K562 (cell line): ENCODE data around the gene C19orf12. TPM values are rescaled to one million over a fixed set of nuclear protein-coding genes. Genes with fewer than 3 reads are reported as not detected.

ENCODE experiments used
- BRD9 ChIP-seq: fragments of 450-650 bp; IDR thresholded peaks from 2 replicates; pipeline ENCODE4 v1.6.1; 2018; ENCODE audit warnings: low read depth; ENCODE audit not compliant: partially characterized antibody
- CBFA2T3 ChIP-seq: fragments of 450-650 bp; IDR thresholded peaks from 2 replicates; pipeline ENCODE4 v1.6.1; 2017
- CBX3 ChIP-seq, 2 experiments: IDR thresholded peaks; 1 replicate in 1 of 2; 2 replicates in 1 of 2; pipeline ENCODE4 v1.6.1; 2012; ENCODE audit warnings: inconsistent platforms in 2 of 2, low read length in 2 of 2, borderline replicate concordance in 1 of 2, control low read depth in 1 of 2
- KLF1 ChIP-seq: fragments of 450-650 bp; IDR thresholded peaks from 2 replicates; pipeline ENCODE4 v1.6.1; 2016; ENCODE audit warnings: missing genetic modification characterization, missing compliant biosample characterization
- TAF15 ChIP-seq: fragments of 200-400 bp; formaldehyde crosslinking; IDR thresholded peaks from 2 replicates; pipeline ENCODE4 v1.6.1; 2017; ENCODE audit warnings: mild to moderate bottlenecking, low read depth, low read length, moderate library complexity
- U2AF1 ChIP-seq: fragments of 200-400 bp; formaldehyde crosslinking; optimal IDR thresholded peaks from 2 replicates; pipeline ENCODE3; 2017; ENCODE audit warnings: mild to moderate bottlenecking, low read depth, low read length, moderate library complexity
- YY1 ChIP-seq, 3 experiments: IDR thresholded peaks; 2 replicates each; pipeline ENCODE4 v1.6.1; 2011; ENCODE audit warnings: low read length in 2 of 3, mild to moderate bottlenecking in 2 of 3, moderate library complexity in 2 of 3, borderline replicate concordance in 1 of 3, control low read depth in 1 of 3, low read depth in 1 of 3; ENCODE audit not compliant: insufficient read depth in 3 of 3, insufficient replicate concordance in 2 of 3, control insufficient read depth in 1 of 3, insufficient read length in 1 of 3; ENCODE audit errors: extremely low read depth in 1 of 3
- ZC3H11A ChIP-seq: IDR thresholded peaks from 2 replicates; pipeline ENCODE4 v1.6.1; 2012; ENCODE audit warnings: low read depth, low read length, improper control_type of control experiment
- ZNF121 ChIP-seq: sonication (generic); formaldehyde crosslinking; conservative IDR thresholded peaks from 2 replicates; pipeline ENCODE4 v1.8.0; 2022; ENCODE audit warnings: missing genetic modification reagents
- ZNF174 ChIP-seq: fragments of 250-450 bp; sonication (Bioruptor Pico); IDR thresholded peaks from 2 replicates; pipeline ENCODE4 v1.4.0; 2020; ENCODE audit warnings: mild to moderate bottlenecking
- polyA plus RNA-seq, 8 experiments: library from polyadenylated mRNA; depleted of rRNA in 4 of 8; stranded (reverse) in 5 of 8; unstranded in 3 of 8; fragments of >200 nt; fragmentation: Nextera tagmentation in 2 of 8; fragmentation: Illumina TruSeq in 1 of 8; extraction: Ambion mirVana in 2 of 8; extraction: Trizol in 1 of 8; gene quantifications; 2 replicates each; pipeline versions ENCODE4 v1.2.1 to v1.2.3, GENCODE V29; 2011 to 2014; ENCODE audit warnings: inconsistent platforms in 1 of 8, missing spikeins in 1 of 8
- total RNA-seq, 7 experiments: library from RNA; depleted of rRNA in 6 of 7; stranded (reverse); fragments of >200 nt in 6 of 7; fragmentation: Illumina TruSeq in 2 of 7; extraction: Trizol in 2 of 7; gene quantifications; 2 replicates each; pipeline versions ENCODE4 v1.2.1 to v1.2.3, GENCODE V29; 2011 to 2021; ENCODE audit warnings: low replicate concordance in 1 of 7
- TF ChIP-seq, protein P1 (sequence below): fragments of 450-650 bp; IDR thresholded peaks from 2 replicates; pipeline ENCODE4 v1.6.1; 2016; ENCODE audit warnings: low read depth
- TF ChIP-seq, protein P2 (sequence below): fragments of 450-650 bp; IDR thresholded peaks from 2 replicates; pipeline ENCODE4 v1.6.1; 2018; ENCODE audit warnings: mild to moderate bottlenecking, low read depth; ENCODE audit not compliant: partially characterized antibody
- TF ChIP-seq, protein P3 (sequence below): fragments of 250-450 bp; sonication (Bioruptor Pico); IDR thresholded peaks from 2 replicates; pipeline ENCODE4 v1.8.0; 2022; ENCODE audit warnings: inconsistent platforms, mild to moderate bottlenecking, moderate library complexity, borderline replicate concordance
- TF ChIP-seq, protein P4 (sequence below): IDR thresholded peaks from 2 replicates; pipeline ENCODE4 v1.6.1; 2014; ENCODE audit warnings: antibody characterized with exemption

The C19orf12 gene
- total and polyA plus RNA-seq, 9 of the 15 experiments (the other 6 are each of a cell fraction or from before 2014, with no cell fraction given): 1.9 to 14.5 (median 10.2) TPM

DNA sequence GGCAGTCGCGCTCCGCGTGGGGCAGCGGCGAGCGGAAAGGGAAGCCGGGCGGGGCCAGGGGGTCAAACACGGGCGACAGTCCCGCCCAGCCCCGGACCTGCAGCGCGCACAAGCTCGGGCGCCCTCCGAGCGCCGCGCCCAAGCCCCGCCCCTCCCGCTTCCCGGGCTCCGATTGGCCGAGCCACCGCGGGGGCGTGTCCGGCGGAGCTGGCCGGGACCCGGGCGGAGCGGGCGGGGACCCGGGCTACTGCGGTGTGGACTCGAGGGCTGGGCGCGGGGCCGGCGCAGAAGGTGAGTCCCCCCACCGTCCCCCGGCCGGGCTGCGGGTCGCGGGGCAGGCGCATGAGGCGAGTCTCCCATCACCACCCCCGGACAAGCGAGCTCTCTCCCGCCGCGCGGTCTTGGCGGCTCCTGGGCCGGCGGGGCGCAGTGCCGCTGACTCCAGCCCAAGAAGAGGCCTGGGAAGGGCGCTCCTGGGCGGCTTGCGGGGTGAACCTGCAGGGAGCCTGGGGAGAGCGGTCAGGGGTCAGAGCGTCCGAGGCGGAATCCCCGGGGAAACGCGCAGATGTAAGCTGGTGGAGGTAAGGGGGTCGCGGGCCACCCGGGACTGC, 49.7 kb downstream of the C19orf12 start, which contains the start of gene PLEKHF1 (continued):
- TF ChIP-seq, protein P1, sequence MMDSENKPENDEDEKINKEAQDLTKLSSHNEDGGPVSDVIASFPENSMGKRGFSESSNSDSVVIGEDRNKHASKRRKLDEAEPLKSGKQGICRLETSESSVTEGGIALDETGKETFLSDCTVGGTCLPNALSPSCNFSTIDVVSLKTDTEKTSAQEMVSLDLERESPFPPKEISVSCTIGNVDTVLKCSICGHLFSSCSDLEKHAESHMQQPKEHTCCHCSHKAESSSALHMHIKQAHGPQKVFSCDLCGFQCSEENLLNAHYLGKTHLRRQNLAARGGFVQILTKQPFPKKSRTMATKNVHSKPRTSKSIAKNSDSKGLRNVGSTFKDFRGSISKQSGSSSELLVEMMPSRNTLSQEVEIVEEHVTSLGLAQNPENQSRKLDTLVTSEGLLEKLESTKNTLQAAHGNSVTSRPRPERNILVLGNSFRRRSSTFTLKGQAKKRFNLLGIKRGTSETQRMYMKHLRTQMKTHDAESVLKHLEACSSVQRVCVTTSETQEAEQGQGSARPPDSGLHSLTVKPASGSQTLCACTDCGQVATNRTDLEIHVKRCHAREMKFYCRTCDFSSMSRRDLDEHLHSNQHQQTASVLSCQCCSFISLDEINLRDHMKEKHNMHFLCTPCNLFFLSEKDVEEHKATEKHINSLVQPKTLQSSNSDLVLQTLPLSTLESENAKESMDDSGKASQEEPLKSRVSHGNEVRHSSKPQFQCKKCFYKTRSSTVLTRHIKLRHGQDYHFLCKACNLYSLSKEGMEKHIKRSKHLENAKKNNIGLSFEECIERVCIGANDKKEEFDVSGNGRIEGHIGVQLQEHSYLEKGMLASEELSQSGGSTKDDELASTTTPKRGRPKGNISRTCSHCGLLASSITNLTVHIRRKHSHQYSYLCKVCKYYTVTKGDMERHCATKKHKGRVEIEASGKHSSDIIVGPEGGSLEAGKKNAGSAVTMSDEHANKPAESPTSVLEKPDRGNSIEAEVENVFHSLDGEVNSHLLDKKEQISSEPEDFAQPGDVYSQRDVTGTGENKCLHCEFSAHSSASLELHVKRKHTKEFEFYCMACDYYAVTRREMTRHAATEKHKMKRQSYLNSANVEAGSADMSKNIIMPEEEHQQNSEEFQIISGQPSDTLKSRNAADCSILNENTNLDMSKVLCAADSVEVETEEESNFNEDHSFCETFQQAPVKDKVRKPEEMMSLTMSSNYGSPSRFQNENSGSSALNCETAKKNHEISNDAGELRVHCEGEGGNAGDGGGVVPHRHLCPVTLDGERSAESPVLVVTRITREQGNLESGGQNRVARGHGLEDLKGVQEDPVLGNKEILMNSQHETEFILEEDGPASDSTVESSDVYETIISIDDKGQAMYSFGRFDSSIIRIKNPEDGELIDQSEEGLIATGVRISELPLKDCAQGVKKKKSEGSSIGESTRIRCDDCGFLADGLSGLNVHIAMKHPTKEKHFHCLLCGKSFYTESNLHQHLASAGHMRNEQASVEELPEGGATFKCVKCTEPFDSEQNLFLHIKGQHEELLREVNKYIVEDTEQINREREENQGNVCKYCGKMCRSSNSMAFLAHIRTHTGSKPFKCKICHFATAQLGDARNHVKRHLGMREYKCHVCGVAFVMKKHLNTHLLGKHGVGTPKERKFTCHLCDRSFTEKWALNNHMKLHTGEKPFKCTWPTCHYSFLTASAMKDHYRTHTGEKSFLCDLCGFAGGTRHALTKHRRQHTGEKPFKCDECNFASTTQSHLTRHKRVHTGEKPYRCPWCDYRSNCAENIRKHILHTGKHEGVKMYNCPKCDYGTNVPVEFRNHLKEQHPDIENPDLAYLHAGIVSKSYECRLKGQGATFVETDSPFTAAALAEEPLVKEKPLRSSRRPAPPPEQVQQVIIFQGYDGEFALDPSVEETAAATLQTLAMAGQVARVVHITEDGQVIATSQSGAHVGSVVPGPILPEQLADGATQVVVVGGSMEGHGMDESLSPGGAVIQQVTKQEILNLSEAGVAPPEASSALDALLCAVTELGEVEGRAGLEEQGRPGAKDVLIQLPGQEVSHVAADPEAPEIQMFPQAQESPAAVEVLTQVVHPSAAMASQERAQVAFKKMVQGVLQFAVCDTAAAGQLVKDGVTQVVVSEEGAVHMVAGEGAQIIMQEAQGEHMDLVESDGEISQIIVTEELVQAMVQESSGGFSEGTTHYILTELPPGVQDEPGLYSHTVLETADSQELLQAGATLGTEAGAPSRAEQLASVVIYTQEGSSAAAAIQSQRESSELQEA: no peak
- no peak for TF ChIP-seq CBX3 (IDR thresholded peaks at IDR 0.05; ENCODE audit: borderline replicate concordance in 1 of 2, low read length in 2 of 2)
- TF ChIP-seq ZNF121 (CRISPR knock-in tag): no peak
- no peak for TF ChIP-seq TAF15
- TF ChIP-seq CBFA2T3: no peak
- TF ChIP-seq YY1 (IDR thresholded peaks at IDR 0.05; ENCODE audit: borderline replicate concordance in 1 of 3, control insufficient read depth in 1 of 3, extremely low read depth in 1 of 3, insufficient read depth in 3 of 3, insufficient read length in 1 of 3, insufficient replicate concordance in 2 of 3, low read depth in 1 of 3, low read length in 2 of 3): no peak
- TF ChIP-seq, protein P2, sequence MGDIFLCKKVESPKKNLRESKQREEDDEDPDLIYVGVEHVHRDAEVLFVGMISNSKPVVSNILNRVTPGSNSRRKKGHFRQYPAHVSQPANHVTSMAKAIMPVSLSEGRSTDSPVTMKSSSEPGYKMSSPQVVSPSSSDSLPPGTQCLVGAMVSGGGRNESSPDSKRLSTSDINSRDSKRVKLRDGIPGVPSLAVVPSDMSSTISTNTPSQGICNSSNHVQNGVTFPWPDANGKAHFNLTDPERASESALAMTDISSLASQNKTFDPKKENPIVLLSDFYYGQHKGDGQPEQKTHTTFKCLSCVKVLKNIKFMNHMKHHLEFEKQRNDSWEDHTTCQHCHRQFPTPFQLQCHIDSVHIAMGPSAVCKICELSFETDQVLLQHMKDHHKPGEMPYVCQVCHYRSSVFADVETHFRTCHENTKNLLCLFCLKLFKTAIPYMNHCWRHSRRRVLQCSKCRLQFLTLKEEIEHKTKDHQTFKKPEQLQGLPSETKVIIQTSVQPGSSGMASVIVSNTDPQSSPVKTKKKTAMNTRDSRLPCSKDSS: no peak
- TF ChIP-seq BRD9: no peak
- no peak for TF ChIP-seq ZNF174
- no peak for TF ChIP-seq KLF1 (tag)
- no peak for TF ChIP-seq ZC3H11A
- TF ChIP-seq U2AF1: no peak
- TF ChIP-seq, protein P3, sequence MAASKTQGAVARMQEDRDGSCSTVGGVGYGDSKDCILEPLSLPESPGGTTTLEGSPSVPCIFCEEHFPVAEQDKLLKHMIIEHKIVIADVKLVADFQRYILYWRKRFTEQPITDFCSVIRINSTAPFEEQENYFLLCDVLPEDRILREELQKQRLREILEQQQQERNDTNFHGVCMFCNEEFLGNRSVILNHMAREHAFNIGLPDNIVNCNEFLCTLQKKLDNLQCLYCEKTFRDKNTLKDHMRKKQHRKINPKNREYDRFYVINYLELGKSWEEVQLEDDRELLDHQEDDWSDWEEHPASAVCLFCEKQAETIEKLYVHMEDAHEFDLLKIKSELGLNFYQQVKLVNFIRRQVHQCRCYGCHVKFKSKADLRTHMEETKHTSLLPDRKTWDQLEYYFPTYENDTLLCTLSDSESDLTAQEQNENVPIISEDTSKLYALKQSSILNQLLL (CRISPR knock-in tag): no peak
- TF ChIP-seq, protein P4, sequence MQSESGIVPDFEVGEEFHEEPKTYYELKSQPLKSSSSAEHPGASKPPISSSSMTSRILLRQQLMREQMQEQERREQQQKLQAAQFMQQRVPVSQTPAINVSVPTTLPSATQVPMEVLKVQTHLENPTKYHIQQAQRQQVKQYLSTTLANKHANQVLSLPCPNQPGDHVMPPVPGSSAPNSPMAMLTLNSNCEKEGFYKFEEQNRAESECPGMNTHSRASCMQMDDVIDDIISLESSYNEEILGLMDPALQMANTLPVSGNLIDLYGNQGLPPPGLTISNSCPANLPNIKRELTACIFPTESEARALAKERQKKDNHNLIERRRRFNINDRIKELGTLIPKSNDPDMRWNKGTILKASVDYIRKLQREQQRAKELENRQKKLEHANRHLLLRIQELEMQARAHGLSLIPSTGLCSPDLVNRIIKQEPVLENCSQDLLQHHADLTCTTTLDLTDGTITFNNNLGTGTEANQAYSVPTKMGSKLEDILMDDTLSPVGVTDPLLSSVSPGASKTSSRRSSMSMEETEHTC: no peak
